WTC11 (cell line): ENCODE data around the gene CAMKK2. TPM values are rescaled to one million over a fixed set of nuclear protein-coding genes. Genes with fewer than 3 reads are reported as not detected.
A peak's percentile ranks its signal among the peaks of the same experiment; 100 is the strongest.

Source experiments
- ATAC-seq: fragments of 200-7000 bp; cut with Tn5 transposase; 2 replicates; pipeline ENCODE4 v1.10.0; 2021; ENCODE audit warnings: mild to moderate bottlenecking, moderate library complexity
- CTCF ChIA-PET: fragments of 300-600 bp; sonication (Branson Sonifier 250); formaldehyde crosslinking; loops from one replicate; lab custom pipeline; 2021; ENCODE audit warnings: antibody characterized with exemption; lab: Charles Lee
- POLR2A ChIA-PET: fragments of 350-600 bp; sonication (Branson Sonifier 250); formaldehyde crosslinking; loops from one replicate; lab custom pipeline; 2021; ENCODE audit warnings: antibody characterized with exemption; lab: Charles Lee
- DNase-seq: peaks from one replicate; pipeline ENCODE4 v3.0.0; 2021; ENCODE audit warnings: low spot score
- H3K27ac Mint-ChIP-seq: 2 replicates; pipeline ENCODE4 v1.8.0; 2021; ENCODE audit warnings: mixed read lengths
- H3K27me3 Mint-ChIP-seq: 2 replicates; pipeline ENCODE4 v1.8.0; 2021; ENCODE audit warnings: low read depth, mild to moderate bottlenecking, moderate library complexity, mixed read lengths
- H3K36me3 Mint-ChIP-seq: 2 replicates; pipeline ENCODE4 v1.8.0; 2021; ENCODE audit warnings: mixed read lengths
- H3K4me1 Mint-ChIP-seq: 2 replicates; pipeline ENCODE4 v1.8.0; 2022; ENCODE audit warnings: mixed read lengths
- H3K4me3 Mint-ChIP-seq: 2 replicates; pipeline ENCODE4 v1.8.0; 2021; ENCODE audit warnings: mild to moderate bottlenecking, moderate library complexity, mixed read lengths
- H3K9me3 Mint-ChIP-seq: 2 replicates; pipeline ENCODE4 v1.8.0; 2021; ENCODE audit warnings: mixed read lengths
- AFF4 ChIP-seq: sonication (generic); formaldehyde crosslinking; IDR thresholded peaks from 2 replicates; pipeline ENCODE4 v1.8.1; 2023; ENCODE audit warnings: mild to moderate bottlenecking, missing genetic modification reagents, borderline replicate concordance
- CREM ChIP-seq: sonication (generic); formaldehyde crosslinking; IDR thresholded peaks from 2 replicates; pipeline ENCODE4 v1.8.1; 2022; ENCODE audit warnings: mild to moderate bottlenecking, missing genetic modification reagents, moderate library complexity
- GTF2I ChIP-seq: fragments of 250-450 bp; sonication (Bioruptor Pico); conservative IDR thresholded peaks from 2 replicates; pipeline ENCODE4 v1.4.0; 2021; ENCODE audit warnings: mild to moderate bottlenecking
- KAT7 ChIP-seq: sonication (generic); formaldehyde crosslinking; IDR thresholded peaks from 2 replicates; pipeline ENCODE4 v1.8.1; 2023; ENCODE audit warnings: missing genetic modification reagents, mild to moderate bottlenecking, borderline replicate concordance
- MAX ChIP-seq: sonication (generic); formaldehyde crosslinking; IDR thresholded peaks from 2 replicates; pipeline ENCODE4 v1.8.0; 2022; ENCODE audit warnings: mild to moderate bottlenecking, missing genetic modification reagents
- NR1H2 ChIP-seq: sonication (generic); formaldehyde crosslinking; IDR thresholded peaks from 2 replicates; pipeline ENCODE4 v1.9.0; 2021; ENCODE audit warnings: mild to moderate bottlenecking, moderate library complexity, missing genetic modification reagents
- NR2C2 ChIP-seq: sonication (generic); formaldehyde crosslinking; IDR thresholded peaks from 2 replicates; pipeline ENCODE4 v1.8.0; 2022; ENCODE audit warnings: mild to moderate bottlenecking, missing genetic modification reagents
- PRRX2 ChIP-seq: fragments of 250-450 bp; sonication (Bioruptor Pico); IDR thresholded peaks from 2 replicates; pipeline ENCODE4 v1.8.0; 2021; ENCODE audit warnings: mild to moderate bottlenecking
- SP1 ChIP-seq: sonication (generic); formaldehyde crosslinking; conservative IDR thresholded peaks from 2 replicates; pipeline ENCODE4 v1.8.1; 2022; ENCODE audit warnings: missing genetic modification reagents
- TEAD1 ChIP-seq: sonication (generic); formaldehyde crosslinking; IDR thresholded peaks from 2 replicates; pipeline ENCODE4 v1.8.0; 2022; ENCODE audit warnings: mild to moderate bottlenecking, missing genetic modification reagents
- TP53 ChIP-seq: sonication (generic); formaldehyde crosslinking; IDR thresholded peaks from 2 replicates; pipeline ENCODE4 v1.8.1; 2023; ENCODE audit warnings: mild to moderate bottlenecking, missing genetic modification reagents
- USF2 ChIP-seq: sonication (generic); formaldehyde crosslinking; IDR thresholded peaks from 2 replicates; pipeline ENCODE4 v1.8.1; 2023; ENCODE audit warnings: mild to moderate bottlenecking, missing genetic modification reagents, moderate library complexity
- ZNF263 ChIP-seq: sonication (generic); formaldehyde crosslinking; IDR thresholded peaks from 2 replicates; pipeline ENCODE4 v1.8.1; 2022; ENCODE audit warnings: low read depth, mild to moderate bottlenecking, moderate library complexity, missing genetic modification reagents
- ZNF281 ChIP-seq: sonication (generic); formaldehyde crosslinking; IDR thresholded peaks from 2 replicates; pipeline ENCODE4 v1.8.0; 2023; ENCODE audit warnings: mild to moderate bottlenecking, missing genetic modification reagents
- ZNF317 ChIP-seq: sonication (generic); formaldehyde crosslinking; IDR thresholded peaks from 2 replicates; pipeline ENCODE4 v1.8.1; 2023; ENCODE audit warnings: low read depth, mild to moderate bottlenecking, moderate library complexity, missing genetic modification reagents, borderline replicate concordance
- ZNF396 ChIP-seq: fragments of 250-450 bp; sonication (Bioruptor Pico); IDR thresholded peaks from 2 replicates; pipeline ENCODE4 v1.8.0; 2021; ENCODE audit warnings: mild to moderate bottlenecking, moderate library complexity, borderline replicate concordance
- ZNF416 ChIP-seq: fragments of 250-450 bp; sonication (Bioruptor Pico); IDR thresholded peaks from 2 replicates; pipeline ENCODE4 v1.9.0; 2021; ENCODE audit warnings: mild to moderate bottlenecking, inconsistent platforms
- total RNA-seq: library from RNA; stranded (reverse); gene quantifications from 3 replicates; pipeline ENCODE4 v1.2.3, GENCODE V29; 2021
- TF ChIP-seq, protein P1 (sequence below): sonication (generic); formaldehyde crosslinking; IDR thresholded peaks from 2 replicates; pipeline ENCODE4 v1.8.0; 2023; ENCODE audit warnings: missing genetic modification reagents

The CAMKK2 gene
- total RNA-seq, 1 experiment from 2014 or later, result 36.5 TPM

DNA sequence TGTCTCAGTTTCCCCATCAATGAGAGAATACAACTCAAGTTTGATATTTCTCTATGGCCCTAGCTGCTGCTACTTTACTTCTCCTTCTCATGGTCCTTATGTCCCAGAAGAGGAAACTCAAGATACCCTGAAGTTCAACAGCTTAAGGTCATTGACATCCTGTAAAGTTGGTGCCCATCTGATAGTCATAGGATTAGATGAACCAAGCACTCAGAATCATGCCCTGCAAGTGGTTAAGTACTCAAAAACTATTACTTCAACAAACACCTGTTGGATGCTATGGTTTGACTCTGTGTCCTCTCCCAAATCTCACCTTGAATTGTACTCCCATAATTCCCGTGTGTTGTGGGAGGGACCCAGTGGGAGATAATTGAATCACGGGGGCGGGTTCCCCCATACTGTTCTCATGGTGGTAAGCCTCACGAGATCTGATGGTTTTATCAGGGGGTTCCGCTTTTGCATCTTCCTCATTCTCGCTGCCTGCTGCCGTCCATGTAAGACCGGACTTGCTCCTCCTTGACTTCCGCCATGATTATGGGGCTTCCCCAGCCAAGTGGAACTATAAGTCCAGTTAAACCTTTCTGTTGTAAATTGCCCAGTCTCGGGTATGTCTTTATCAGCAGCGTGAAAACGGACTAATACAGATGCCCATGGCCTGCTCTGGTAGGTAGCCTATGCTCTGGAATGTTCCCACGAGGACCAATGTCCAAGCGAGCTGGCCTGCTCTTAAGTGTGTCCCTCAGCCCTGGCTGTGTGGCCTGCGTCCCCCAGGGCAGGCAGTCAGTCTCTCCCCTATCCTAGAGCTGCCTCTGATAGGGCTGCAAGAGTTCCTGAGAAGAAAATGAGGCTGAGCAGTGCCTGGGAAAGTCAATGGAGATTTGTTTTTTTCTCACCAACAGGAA lies 18.1 kb downstream of the CAMKK2 start:
- DNase-seq (no peak), ATAC-seq (no peak)
- H3K9me3 Mint-ChIP-seq, result peaks cover 3% of the 10 kb centered on the region; the same call in 1 of the 2 replicates
- TF ChIP-seq NR1H2 (CRISPR knock-in tag) (no peak), MAX (CRISPR knock-in tag) (no peak), TP53 (CRISPR knock-in tag) (no peak), SP1 (CRISPR knock-in tag) (no peak), ZNF416 (no peak), PRRX2 (CRISPR knock-in tag) (no peak), KAT7 (CRISPR knock-in tag) (no peak), USF2 (CRISPR knock-in tag) (no peak), TEAD1 (CRISPR knock-in tag) (no peak), NR2C2 (CRISPR knock-in tag) (no peak), ZNF396 (CRISPR knock-in tag) (no peak), CREM (CRISPR knock-in tag) (no peak), AFF4 (CRISPR knock-in tag) (no peak), GTF2I (CRISPR knock-in tag) (no peak), ZNF281 (CRISPR knock-in tag) (no peak), ZNF317 (no peak), ZNF263 (CRISPR knock-in tag) (no peak)
- TF ChIP-seq, protein P1, sequence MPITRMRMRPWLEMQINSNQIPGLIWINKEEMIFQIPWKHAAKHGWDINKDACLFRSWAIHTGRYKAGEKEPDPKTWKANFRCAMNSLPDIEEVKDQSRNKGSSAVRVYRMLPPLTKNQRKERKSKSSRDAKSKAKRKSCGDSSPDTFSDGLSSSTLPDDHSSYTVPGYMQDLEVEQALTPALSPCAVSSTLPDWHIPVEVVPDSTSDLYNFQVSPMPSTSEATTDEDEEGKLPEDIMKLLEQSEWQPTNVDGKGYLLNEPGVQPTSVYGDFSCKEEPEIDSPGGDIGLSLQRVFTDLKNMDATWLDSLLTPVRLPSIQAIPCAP, result no peak
- TF ChIP-seq, all 79 proteins: peak for 0
- ChIA-PET POLR2A (interaction anchor here (0.5 to 1.2 kb wide), 2 partner anchors 9 to 540 kb away, joined by 3 read pairs; no protein-coding TSS in a partner anchor), CTCF (interaction anchor here (1.5 kb wide), 1 partner anchor 165 kb away, joined by 5 read pairs; no protein-coding TSS in a partner anchor)
- Mint-ChIP-seq H3K4me1 (peaks cover 33% of the 10 kb centered on the region), H3K27me3 (no peaks in the 10 kb centered on the region), H3K4me3 (no peak overlapping the region), H3K27ac (peak overlapping the region; percentile 86), H3K36me3 (peaks cover 15% of the 10 kb centered on the region)
